HUES6 (cell line): ENCODE results near the gene ZBED4.
"Not testable (repeated sequence)": the region's sequence is repeated elsewhere in the genome, so short reads cannot be mapped to it uniquely, and the experiment has no call there.

Source experiments
- H3K27ac ChIP-seq: 2 replicates; pipeline ENCODE4 v1.7.0; 2013; ENCODE audit warnings: low read depth, mild to moderate bottlenecking, low read length, inconsistent platforms
- H3K27me3 ChIP-seq: 2 replicates; pipeline ENCODE4 v1.6.1; 2013; ENCODE audit warnings: low read length; ENCODE audit not compliant: control insufficient read depth, insufficient read depth
- H3K36me3 ChIP-seq: 2 replicates; pipeline ENCODE4 v1.6.1; 2013; ENCODE audit warnings: low read length; ENCODE audit not compliant: control insufficient read depth, insufficient read depth
- H3K4me1 ChIP-seq: 2 replicates; pipeline ENCODE4 v1.6.1; 2013; ENCODE audit warnings: low read length; ENCODE audit not compliant: control insufficient read depth, insufficient read depth
- H3K4me3 ChIP-seq: 2 replicates; pipeline ENCODE4 v1.5.1; 2013; ENCODE audit warnings: low read depth, low read length
- H3K9ac ChIP-seq: one replicate; pipeline ENCODE4 v1.6.1; 2013; ENCODE audit warnings: mild to moderate bottlenecking, low read length
- H3K9me3 ChIP-seq: 2 replicates; pipeline ENCODE4 v1.6.1; 2013; ENCODE audit warnings: low read depth, low read length; ENCODE audit not compliant: control insufficient read depth, insufficient read depth

ZBED4 gene

DNA sequence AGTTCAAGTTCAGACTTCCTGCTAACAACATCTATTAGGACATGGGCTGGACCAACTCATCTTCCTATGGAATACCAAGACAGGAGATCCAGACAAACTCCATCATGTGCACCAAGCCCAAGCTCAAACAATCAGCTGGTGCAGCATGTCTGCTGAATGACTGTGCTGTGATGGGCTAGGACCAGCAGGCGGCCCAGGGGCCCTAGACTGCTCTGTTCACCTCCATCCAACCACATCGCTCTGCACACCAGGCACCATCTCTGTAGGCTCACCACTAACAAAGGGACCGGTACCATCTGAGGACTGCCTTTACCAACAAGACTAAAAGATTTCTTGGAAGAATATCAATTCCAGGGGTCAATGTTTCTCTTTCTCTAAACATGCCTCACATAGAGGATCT, 36.3 kb upstream of the ZBED4 start:
- H3K9me3 ChIP-seq = no peaks in the 10 kb centered on the region
- no peak overlapping the region for H3K4me3 ChIP-seq
- H3K27me3 ChIP-seq = no peaks in the 10 kb centered on the region
- no peaks in the 10 kb centered on the region for H3K4me1 ChIP-seq
- H3K36me3 ChIP-seq = peaks cover 60% of the 10 kb centered on the region
- H3K9ac ChIP-seq = no peak overlapping the region
- no peak overlapping the region for H3K27ac ChIP-seq

DNA sequence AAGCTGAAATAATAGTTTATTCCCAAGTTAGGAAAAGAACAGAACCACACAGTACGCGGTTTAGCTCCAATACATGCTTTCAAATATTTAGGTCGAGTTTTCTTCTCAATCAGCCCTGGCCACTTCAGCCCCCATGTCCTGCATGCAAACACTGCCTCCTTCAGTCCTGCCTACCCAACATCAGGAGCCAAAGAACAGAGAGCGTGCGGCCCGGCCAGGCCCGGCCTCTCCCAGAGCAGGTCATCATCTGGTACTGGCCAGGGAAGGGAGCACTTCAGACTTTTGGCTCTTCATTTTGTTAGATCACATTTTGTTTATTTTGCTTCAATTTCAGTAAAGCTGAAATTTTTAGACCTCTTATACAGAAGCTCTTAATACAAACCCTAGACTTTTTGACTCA, 32.7 kb upstream of the ZBED4 start:
- Histone ChIP-seq H3K27me3 (no peaks in the 10 kb centered on the region), H3K4me1 (peaks cover 14% of the 10 kb centered on the region), H3K4me3 (no peak overlapping the region), H3K9me3 (no peaks in the 10 kb centered on the region), H3K36me3 (peaks cover 70% of the 10 kb centered on the region), H3K9ac (no peak overlapping the region), H3K27ac (no peak overlapping the region)

DNA sequence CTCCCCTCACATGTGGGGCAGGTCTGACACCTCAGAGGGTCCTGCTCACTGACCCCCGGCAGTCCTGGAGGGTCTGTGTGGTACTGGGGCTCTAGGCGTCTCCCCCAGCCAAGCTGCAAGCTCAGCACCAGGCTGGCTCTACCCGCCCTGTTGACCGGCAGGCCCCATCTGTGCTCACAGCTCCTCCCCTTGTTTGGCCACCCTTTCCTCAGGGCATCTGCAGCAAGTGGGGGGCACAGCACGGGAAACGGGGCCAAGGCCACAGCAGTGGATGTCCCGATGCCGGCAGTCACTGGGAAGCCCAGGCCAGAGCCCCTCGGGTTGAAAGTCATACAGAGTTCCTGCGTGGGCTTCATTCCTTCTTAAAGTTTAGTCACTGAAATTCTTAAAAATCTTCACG, 31.9 kb upstream of the ZBED4 start:
- not testable (repeated sequence) for H3K9me3 ChIP-seq, H3K27me3 ChIP-seq, H3K4me3 ChIP-seq, H3K9ac ChIP-seq, H3K27ac ChIP-seq
- Histone ChIP-seq H3K4me1 (peaks cover 18% of the 10 kb centered on the region), H3K36me3 (peaks cover 63% of the 10 kb centered on the region)

DNA sequence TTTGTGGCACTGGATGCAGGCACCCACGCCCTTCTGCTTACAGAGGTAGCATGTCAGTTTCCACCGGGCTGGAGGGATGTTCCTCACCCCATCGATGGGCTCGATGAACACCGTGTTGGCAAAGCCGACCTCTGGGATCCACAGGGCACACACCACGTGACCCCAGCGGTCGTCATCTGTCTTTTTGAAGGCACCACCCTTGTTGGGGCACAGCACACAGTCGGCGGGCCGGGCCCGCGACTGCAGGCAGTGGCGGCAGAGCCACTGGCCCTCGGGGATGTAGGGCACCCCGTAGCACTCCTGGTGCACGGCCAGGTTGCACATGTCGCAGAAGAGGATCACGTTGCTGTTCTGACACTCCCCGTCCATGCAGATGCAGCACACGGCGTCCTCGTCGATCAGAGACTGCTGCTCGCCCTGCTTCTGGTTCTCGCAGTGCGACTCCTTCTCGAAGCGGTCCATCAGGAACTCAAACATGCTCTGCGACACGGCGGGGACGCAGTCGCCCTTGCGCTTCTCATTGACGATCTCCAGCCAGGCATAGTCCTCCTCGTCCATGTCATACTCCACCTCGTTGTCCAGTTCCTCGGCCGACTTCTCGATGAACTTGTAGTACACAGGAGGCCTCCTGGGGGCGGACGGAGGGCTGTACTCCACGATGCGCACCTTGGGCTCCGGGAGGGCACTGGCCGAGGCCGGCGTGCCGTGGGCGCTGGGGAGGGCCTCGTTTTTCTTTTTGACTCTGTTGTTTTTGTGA, 30.2 kb upstream of the ZBED4 start:
- H3K27ac ChIP-seq = no peak overlapping the region
- H3K9me3 ChIP-seq = no peaks in the 10 kb centered on the region
- no peak overlapping the region for H3K9ac ChIP-seq
- H3K4me1 ChIP-seq = peaks cover 18% of the 10 kb centered on the region
- H3K27me3 ChIP-seq = no peaks in the 10 kb centered on the region
- peaks cover 48% of the 10 kb centered on the region for H3K36me3 ChIP-seq
- no peak overlapping the region for H3K4me3 ChIP-seq

DNA sequence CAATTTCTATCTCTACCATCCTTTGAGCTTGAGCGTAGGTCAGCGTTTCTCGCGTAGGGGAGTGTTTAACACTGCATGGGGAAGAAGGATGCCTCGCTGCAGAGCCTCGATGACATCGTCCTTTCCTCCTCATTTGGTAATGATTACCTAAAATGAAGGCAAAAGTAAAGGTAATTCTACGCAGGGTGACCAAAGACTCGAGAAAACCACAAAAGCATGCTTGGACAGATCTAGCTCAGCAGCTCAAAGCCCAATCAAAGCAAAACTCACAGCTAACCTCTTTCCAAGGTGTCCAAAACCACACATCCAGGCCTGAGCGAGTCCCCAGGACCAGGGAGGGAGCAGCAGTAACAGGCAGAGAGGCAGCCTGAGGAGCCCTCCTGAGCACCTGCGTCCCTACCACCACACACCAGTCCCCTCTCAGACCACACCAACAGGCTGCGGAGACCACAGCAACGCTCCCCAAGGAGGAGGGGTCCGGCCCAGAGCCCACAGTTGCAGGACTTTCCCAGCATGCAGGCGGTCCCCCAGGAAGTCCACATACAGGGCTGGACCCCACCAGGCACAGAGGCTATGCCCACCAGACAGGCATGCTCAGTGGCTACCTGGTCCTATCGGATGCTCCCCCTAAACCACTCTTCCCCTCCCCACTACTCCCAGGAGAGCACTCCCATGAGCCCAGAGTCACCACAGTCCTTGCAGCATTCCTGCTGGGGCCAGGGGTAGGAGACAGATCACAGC, 29.3 kb upstream of the ZBED4 start:
- Histone ChIP-seq H3K36me3 (peaks cover 48% of the 10 kb centered on the region), H3K9me3 (peaks cover 5% of the 10 kb centered on the region), H3K27ac (no peak overlapping the region), H3K27me3 (no peaks in the 10 kb centered on the region), H3K4me3 (peak overlapping the region; percentile 85; the same call in 1 of the 2 replicates), H3K9ac (no peak overlapping the region), H3K4me1 (peaks cover 18% of the 10 kb centered on the region)

DNA sequence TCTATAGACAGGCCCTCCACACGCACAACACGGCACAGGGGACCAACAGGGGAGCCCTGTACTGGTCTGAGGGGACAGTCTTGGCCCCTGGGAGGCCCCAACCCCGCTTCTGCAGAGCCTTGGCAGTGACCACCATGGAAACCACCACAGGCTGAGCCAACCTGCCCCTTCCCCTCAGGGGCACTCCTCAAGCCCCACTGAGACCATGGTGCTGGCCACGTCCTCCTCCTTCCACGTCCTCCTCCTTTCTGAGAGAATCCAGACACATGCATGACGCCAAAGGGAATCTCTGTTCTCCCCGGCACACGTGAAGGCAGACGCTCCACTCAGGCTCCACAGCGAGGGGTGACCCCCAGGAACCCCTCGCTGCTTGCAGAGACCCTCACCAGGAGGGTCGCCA, 28.7 kb upstream of the ZBED4 start:
- H3K4me3 ChIP-seq = peak overlapping the region; percentile 85; the same call in 1 of the 2 replicates
- no peak overlapping the region for H3K27ac ChIP-seq
- peaks cover 18% of the 10 kb centered on the region for H3K4me1 ChIP-seq
- H3K9me3 ChIP-seq = peaks cover 10% of the 10 kb centered on the region
- H3K36me3 ChIP-seq = peaks cover 48% of the 10 kb centered on the region
- H3K9ac ChIP-seq = no peak overlapping the region
- no peaks in the 10 kb centered on the region for H3K27me3 ChIP-seq

DNA sequence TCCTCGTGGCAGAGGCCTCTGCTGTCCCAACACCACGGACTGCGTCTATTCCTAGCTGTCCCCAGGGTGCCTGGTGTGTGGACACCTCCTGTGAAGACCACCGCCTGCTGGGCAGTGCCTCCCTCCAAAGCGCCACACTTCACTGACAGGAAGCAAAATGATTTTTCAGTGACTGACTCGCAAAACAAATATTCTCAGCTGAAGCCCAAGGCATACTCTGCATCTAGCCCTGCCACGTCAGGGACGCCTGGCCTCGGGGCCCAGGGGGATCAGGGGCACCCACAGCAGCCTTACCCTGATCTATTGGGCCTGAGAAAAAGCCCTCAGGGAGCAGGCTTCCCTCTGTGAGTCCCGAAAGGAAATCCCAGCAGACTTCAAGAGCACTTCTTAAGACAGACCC, 28.2 kb upstream of the ZBED4 start:
- Histone ChIP-seq H3K4me3 (peak overlapping the region; percentile 85), H3K27ac (no peak overlapping the region), H3K36me3 (peaks cover 43% of the 10 kb centered on the region), H3K27me3 (no peaks in the 10 kb centered on the region), H3K4me1 (peaks cover 18% of the 10 kb centered on the region), H3K9ac (no peak overlapping the region), H3K9me3 (peaks cover 11% of the 10 kb centered on the region)

DNA sequence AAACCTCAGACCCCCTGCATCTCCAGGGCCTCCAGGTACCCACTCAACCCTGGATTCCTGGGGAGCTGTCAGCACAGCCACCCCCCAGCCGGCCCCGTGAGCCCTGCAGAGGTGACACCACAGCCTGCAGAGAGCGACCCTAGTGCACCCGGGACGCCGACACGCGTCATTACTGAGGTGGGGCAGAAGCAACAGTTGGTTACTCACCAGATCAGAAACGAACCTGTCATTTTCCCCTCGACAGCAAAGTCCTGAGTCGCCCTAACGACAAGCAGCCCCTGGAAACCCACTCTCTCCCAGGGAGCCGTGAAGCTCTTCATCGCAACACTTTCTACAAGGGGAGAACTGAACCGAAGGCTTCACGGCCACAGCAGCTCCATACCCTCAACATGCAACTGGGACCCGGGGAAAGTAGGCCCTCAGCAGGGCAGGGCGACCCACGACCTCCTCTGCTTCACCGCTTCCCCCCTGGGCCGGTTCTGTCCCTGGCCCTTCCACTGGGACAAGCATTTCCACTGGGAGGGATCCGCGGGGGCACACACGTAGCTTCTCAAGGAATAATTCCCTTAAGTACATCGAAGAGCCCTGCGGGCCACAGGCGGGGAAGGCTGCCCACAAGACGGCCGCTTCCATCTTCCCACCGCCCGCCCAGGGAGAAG, 27.6 kb upstream of the ZBED4 start:
- H3K4me1 ChIP-seq = peaks cover 18% of the 10 kb centered on the region
- H3K9me3 ChIP-seq = peaks cover 17% of the 10 kb centered on the region
- 0 out of 2 replicates have a peak overlapping the region, but pooled peaks have one; percentile 27 for H3K27ac ChIP-seq
- peak overlapping the region; percentile 80 for H3K9ac ChIP-seq
- peak overlapping the region; percentile 85 for H3K4me3 ChIP-seq
- H3K36me3 ChIP-seq = peaks cover 37% of the 10 kb centered on the region
- no peaks in the 10 kb centered on the region for H3K27me3 ChIP-seq

DNA sequence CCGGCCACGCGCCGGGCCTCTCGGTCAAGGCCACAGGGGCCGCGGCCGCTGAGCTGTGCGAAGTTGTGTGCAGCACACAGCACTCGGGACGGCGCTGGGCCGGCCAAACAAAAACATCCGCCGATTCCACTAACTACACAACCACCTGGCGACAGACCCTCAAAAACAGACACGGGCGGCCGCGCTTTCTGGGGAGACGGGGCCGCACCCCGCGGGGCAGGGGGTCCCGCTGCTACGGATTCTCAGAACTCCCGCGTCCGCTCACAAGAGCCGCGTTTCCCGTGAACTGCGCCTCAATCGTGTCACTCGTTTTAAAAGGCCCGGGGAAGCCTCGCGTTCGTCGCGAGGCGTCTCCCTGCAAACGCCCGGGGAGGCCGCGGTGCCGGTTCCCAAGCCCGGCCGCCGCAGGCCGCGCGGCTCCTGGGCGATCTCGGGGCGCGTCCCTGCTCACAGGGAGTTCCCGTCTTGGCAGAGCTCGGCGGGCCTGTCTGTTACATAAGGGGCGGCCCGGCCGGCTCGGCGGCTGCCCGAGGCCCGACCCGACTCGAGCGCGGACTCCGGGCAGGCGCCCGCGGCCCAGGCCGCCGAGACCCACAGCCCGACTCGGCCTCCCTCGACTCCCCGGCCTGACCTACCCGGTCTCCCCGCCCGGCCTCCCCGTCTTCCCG, 26.9 kb upstream of the ZBED4 start:
- H3K4me1 ChIP-seq = peaks cover 18% of the 10 kb centered on the region
- no peaks in the 10 kb centered on the region for H3K27me3 ChIP-seq
- H3K4me3 ChIP-seq = peak overlapping the region; percentile 85
- peaks cover 34% of the 10 kb centered on the region for H3K36me3 ChIP-seq
- peaks cover 23% of the 10 kb centered on the region for H3K9me3 ChIP-seq
- H3K27ac ChIP-seq = peak overlapping the region; percentile 27; the same call in 1 of the 2 replicates
- H3K9ac ChIP-seq = peak overlapping the region; percentile 80

DNA sequence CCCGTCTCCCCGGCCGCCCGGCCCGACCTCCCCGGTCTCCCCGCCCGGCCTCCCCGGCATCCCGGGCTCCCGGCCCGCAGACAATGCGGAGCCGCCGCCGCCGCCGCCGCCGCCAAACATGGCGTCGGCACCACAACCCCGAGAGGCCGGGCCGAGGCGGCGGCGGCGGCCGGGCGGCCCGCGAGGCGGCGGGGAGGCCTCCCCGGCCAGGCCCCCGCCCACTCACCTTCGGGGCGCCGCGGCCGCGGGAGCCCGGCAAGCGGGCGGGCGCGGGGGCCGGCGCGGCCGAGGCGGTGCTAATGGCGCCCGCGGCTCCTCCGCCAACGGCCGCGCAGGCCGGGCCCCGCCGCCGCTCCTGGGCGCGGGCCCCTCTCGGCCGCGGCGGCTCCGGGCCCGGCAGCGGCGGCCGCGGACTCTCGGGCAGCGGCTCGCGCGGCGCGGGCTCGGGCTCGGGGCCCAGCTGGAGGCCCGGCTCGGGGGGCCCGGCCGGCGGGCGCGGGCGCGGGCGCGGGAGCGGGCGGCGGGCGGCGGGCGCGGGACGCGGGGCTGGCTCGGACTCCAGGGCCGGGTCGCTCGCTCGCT, 26.3 kb upstream of the ZBED4 start:
- H3K36me3 ChIP-seq = peaks cover 29% of the 10 kb centered on the region
- H3K4me1 ChIP-seq = peaks cover 18% of the 10 kb centered on the region
- peak overlapping the region; percentile 85 for H3K4me3 ChIP-seq
- H3K9me3 ChIP-seq = peaks cover 25% of the 10 kb centered on the region
- no peak overlapping the region for H3K27ac ChIP-seq
- H3K27me3 ChIP-seq = no peaks in the 10 kb centered on the region
- peak overlapping the region; percentile 80 for H3K9ac ChIP-seq
